H9 (cell line): ENCODE data around the gene MAML1. TPM values are rescaled to one million over a fixed set of nuclear protein-coding genes. Genes with fewer than 3 reads are reported as not detected.
A peak's percentile ranks its signal among the peaks of the same experiment; 100 is the strongest.

Experiments used
- DNase-seq: peaks from one replicate; pipeline ENCODE4 v3.0.0-alpha.2; 2017
- H2AFZ ChIP-seq: one replicate; pipeline ENCODE4 v1.6.1; 2013; ENCODE audit warnings: mild to moderate bottlenecking, low read length, control low read depth, moderate library complexity
- H2AK5ac ChIP-seq: 2 replicates; pipeline ENCODE4 v1.6.1; 2013; ENCODE audit warnings: low read length, control low read depth, mixed read lengths; ENCODE audit not compliant: insufficient read length
- H2BK120ac ChIP-seq: one replicate; pipeline ENCODE4 v1.6.1; 2013; ENCODE audit warnings: low read depth, mild to moderate bottlenecking, low read length, control low read depth, inconsistent platforms; ENCODE audit not compliant: poor library complexity, severe bottlenecking
- H2BK12ac ChIP-seq: 2 replicates; pipeline ENCODE4 v1.6.1; 2013; ENCODE audit warnings: low read length, control low read depth, mixed read lengths, low read depth; ENCODE audit not compliant: insufficient read length
- H2BK15ac ChIP-seq: 2 replicates; pipeline ENCODE4 v1.6.1; 2013; ENCODE audit warnings: low read depth, low read length, control low read depth
- H2BK20ac ChIP-seq: one replicate; pipeline ENCODE4 v1.6.1; 2013; ENCODE audit warnings: low read depth, mild to moderate bottlenecking, low read length, control low read depth, inconsistent platforms; ENCODE audit not compliant: poor library complexity, severe bottlenecking
- H2BK5ac ChIP-seq: 2 replicates; pipeline ENCODE4 v1.6.1; 2013; ENCODE audit warnings: low read length, control low read depth, mixed read lengths; ENCODE audit not compliant: insufficient read length
- H3K14ac ChIP-seq: 2 replicates; pipeline ENCODE4 v1.6.1; 2013; ENCODE audit warnings: low read length, control low read depth; ENCODE audit not compliant: insufficient read depth
- H3K18ac ChIP-seq: 2 replicates; pipeline ENCODE4 v1.6.1; 2013; ENCODE audit warnings: low read depth, mild to moderate bottlenecking, mixed read lengths, low read length, control low read depth; ENCODE audit not compliant: insufficient read length
- H3K23ac ChIP-seq: 2 replicates; pipeline ENCODE4 v1.6.1; 2013; ENCODE audit warnings: low read length, control low read depth, mixed read lengths, low read depth; ENCODE audit not compliant: insufficient read length
- H3K23me2 ChIP-seq: 2 replicates; pipeline ENCODE4 v1.6.1; 2013; ENCODE audit warnings: low read depth, mild to moderate bottlenecking, mixed read lengths, low read length, control low read depth; ENCODE audit not compliant: insufficient read length, poor library complexity, severe bottlenecking
- H3K27ac ChIP-seq: 2 replicates; pipeline ENCODE4 v1.5.1; 2013; ENCODE audit warnings: low read length, control low read depth, mixed read lengths, low read depth; ENCODE audit not compliant: insufficient read length
- H3K27me3 ChIP-seq: 2 replicates; pipeline ENCODE4 v1.6.1; 2013; ENCODE audit warnings: low read length, control low read depth, inconsistent platforms; ENCODE audit not compliant: insufficient read depth
- H3K4ac ChIP-seq: 2 replicates; pipeline ENCODE4 v1.6.1; 2013; ENCODE audit warnings: low read depth, mild to moderate bottlenecking, control low read depth, inconsistent platforms, low read length, moderate library complexity
- H3K4me1 ChIP-seq: 2 replicates; pipeline ENCODE4 v1.6.1; 2013; ENCODE audit warnings: low read length, control low read depth, inconsistent platforms; ENCODE audit not compliant: insufficient read depth
- H3K4me2 ChIP-seq: 2 replicates; pipeline ENCODE4 v1.6.1; 2013; ENCODE audit warnings: low read length, control low read depth, mixed read lengths; ENCODE audit not compliant: insufficient read length, insufficient read depth
- H3K56ac ChIP-seq: 2 replicates; pipeline ENCODE4 v1.6.1; 2013; ENCODE audit warnings: low read depth, mild to moderate bottlenecking, mixed read lengths, low read length, control low read depth; ENCODE audit not compliant: insufficient read length
- H3K79me1 ChIP-seq: 2 replicates; pipeline ENCODE4 v1.6.1; 2013; ENCODE audit warnings: low read depth, mild to moderate bottlenecking, moderate library complexity, low read length, control low read depth, inconsistent platforms; ENCODE audit not compliant: insufficient read depth, poor library complexity, severe bottlenecking
- H3K79me2 ChIP-seq: 2 replicates; pipeline ENCODE4 v1.6.1; 2013; ENCODE audit warnings: low read length, control low read depth, inconsistent platforms; ENCODE audit not compliant: insufficient read depth
- H3K9ac ChIP-seq: 2 replicates; pipeline ENCODE4 v1.6.1; 2013; ENCODE audit warnings: low read length, control low read depth, mixed read lengths; ENCODE audit not compliant: insufficient read length; ENCODE audit errors: extremely low read depth
- H3K9me3 ChIP-seq: one replicate; pipeline ENCODE4 v1.6.1; 2013; ENCODE audit warnings: low read depth, low read length, inconsistent platforms; ENCODE audit not compliant: control insufficient read depth
- H3T11ph ChIP-seq: one replicate; pipeline ENCODE4 v1.6.1; 2013; ENCODE audit warnings: mild to moderate bottlenecking, low read length, control low read depth, inconsistent platforms
- H4K20me1 ChIP-seq: one replicate; pipeline ENCODE4 v1.6.1; 2013; ENCODE audit not compliant: control insufficient read depth, insufficient read length, insufficient read depth
- H4K5ac ChIP-seq: 2 replicates; pipeline ENCODE4 v1.6.1; 2013; ENCODE audit warnings: low read depth, mild to moderate bottlenecking, mixed read lengths, low read length, control low read depth; ENCODE audit not compliant: insufficient read length
- H4K8ac ChIP-seq: replicated peaks from 2 replicates; pipeline ENCODE4 v1.6.1; 2013; ENCODE audit warnings: low read length, control low read depth, mixed read lengths, low read depth; ENCODE audit not compliant: insufficient read length
- H4K91ac ChIP-seq: 2 replicates; pipeline ENCODE4 v1.6.1; 2013; ENCODE audit warnings: low read depth, mild to moderate bottlenecking, moderate library complexity, mixed read lengths, low read length, control low read depth; ENCODE audit not compliant: insufficient read length
- H3K27ac Mint-ChIP-seq, 3 experiments: 2 replicates in 2 of 3; 3 replicates in 1 of 3; pipeline ENCODE4 v1.8.0; 2020 to 2021; ENCODE audit warnings: mixed read lengths in 3 of 3, mild to moderate bottlenecking in 1 of 3, moderate library complexity in 1 of 3
- H3K27me3 Mint-ChIP-seq: 2 replicates; pipeline ENCODE4 v1.8.0; 2021; ENCODE audit warnings: low read depth, mild to moderate bottlenecking, moderate library complexity, mixed read lengths
- H3K36me3 Mint-ChIP-seq, 3 experiments: 2 replicates in 2 of 3; 3 replicates in 1 of 3; pipeline ENCODE4 v1.8.0; 2020 to 2021; ENCODE audit warnings: low read depth in 3 of 3, mixed read lengths in 3 of 3; ENCODE audit not compliant: insufficient read depth in 1 of 3
- H3K4me1 Mint-ChIP-seq, 2 experiments: 2 replicates each; pipeline ENCODE4 v1.8.0; 2020; ENCODE audit warnings: mixed read lengths in 2 of 2
- H3K4me3 Mint-ChIP-seq, 2 experiments: 2 replicates in 1 of 2; 3 replicates in 1 of 2; pipeline ENCODE4 v1.8.0; 2020 to 2021; ENCODE audit warnings: mild to moderate bottlenecking in 2 of 2, mixed read lengths in 2 of 2, moderate library complexity in 1 of 2
- H3K9me3 Mint-ChIP-seq, 2 experiments: 2 replicates in 1 of 2; 3 replicates in 1 of 2; pipeline ENCODE4 v1.8.0; 2020; ENCODE audit warnings: mild to moderate bottlenecking in 2 of 2, mixed read lengths in 2 of 2, moderate library complexity in 1 of 2
- WGBS: extraction: QIAGEN DNeasy Blood & Tissue Kit; methylation state at CpG from one replicate; pipeline ENCODE4 v1.1.7; 2013; ENCODE audit warnings: missing lambda C conversion rate, low lambda C conversion rate, mixed read lengths; ENCODE audit not compliant: insufficient read length; ENCODE audit errors: extremely low coverage; 5-methylcytosine and 5-hydroxymethylcytosine counted together
- total RNA-seq: library from RNA; stranded (reverse); gene quantifications from 2 replicates; pipeline ENCODE4 v1.2.1, GENCODE V29; 2021
- TF ChIP-seq, protein P1 (sequence below): fragments of 200-600 bp; sonication (generic); conservative IDR thresholded peaks from 3 replicates; pipeline ENCODE4 v1.8.0; 2021; ENCODE audit warnings: antibody characterized with exemption, mild to moderate bottlenecking

MAML1 gene
- total RNA-seq, 1 experiment from 2014 or later = 50.8 TPM

DNA sequence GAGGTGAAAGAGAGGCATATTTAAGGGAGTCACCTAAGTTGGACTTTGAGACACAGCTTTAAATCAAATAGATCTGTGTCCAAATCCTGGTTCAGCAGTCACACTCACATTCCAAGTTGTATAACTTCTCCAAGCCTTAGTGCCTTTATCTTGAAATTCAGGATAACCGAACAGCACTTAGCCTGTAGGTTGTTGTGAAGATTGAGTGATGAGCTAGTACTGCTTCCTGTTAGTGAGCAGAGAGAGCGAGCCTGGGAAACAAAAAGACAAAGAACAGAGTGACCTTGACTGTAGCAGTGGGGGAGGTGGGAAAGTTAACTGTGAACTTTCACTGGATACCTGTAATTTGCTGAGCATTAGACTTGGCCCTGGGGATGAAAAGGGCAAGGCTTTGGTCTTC, 22.4 kb downstream of the MAML1 start:
- H3K23me2 ChIP-seq = no peaks in the 10 kb centered on the region
- WGBS = no CpG with 5 or more reads among the region's 2 CpGs
- no peak overlapping the region for H3K4ac ChIP-seq
- Mint-ChIP-seq H3K27me3 (no peaks in the 10 kb centered on the region), H3K36me3 (peaks cover 3 to 12% (median 11%) of the 10 kb centered on the region in 3 experiments; a peak in 6 of 7 replicates), H3K4me1 (peaks cover 29 to 34% of the 10 kb centered on the region in 2 experiments), H3K4me3 (no peak overlapping the region), H3K9me3 (no peaks in the 10 kb centered on the region), H3K27ac (peak overlapping the region in 2 of 3 experiments; percentile 63 to 89; a peak in 5 of 7 replicates)
- no peak overlapping the region for H2BK5ac ChIP-seq
- H3K23ac ChIP-seq = no peak overlapping the region
- DNase-seq = no peak
- no peaks in the 10 kb centered on the region for H3K27me3 ChIP-seq
- H3T11ph ChIP-seq = no peak overlapping the region
- no peak overlapping the region for H2AFZ ChIP-seq
- TF ChIP-seq, protein P1, sequence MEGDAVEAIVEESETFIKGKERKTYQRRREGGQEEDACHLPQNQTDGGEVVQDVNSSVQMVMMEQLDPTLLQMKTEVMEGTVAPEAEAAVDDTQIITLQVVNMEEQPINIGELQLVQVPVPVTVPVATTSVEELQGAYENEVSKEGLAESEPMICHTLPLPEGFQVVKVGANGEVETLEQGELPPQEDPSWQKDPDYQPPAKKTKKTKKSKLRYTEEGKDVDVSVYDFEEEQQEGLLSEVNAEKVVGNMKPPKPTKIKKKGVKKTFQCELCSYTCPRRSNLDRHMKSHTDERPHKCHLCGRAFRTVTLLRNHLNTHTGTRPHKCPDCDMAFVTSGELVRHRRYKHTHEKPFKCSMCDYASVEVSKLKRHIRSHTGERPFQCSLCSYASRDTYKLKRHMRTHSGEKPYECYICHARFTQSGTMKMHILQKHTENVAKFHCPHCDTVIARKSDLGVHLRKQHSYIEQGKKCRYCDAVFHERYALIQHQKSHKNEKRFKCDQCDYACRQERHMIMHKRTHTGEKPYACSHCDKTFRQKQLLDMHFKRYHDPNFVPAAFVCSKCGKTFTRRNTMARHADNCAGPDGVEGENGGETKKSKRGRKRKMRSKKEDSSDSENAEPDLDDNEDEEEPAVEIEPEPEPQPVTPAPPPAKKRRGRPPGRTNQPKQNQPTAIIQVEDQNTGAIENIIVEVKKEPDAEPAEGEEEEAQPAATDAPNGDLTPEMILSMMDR = no peak
- no peak overlapping the region for H4K5ac ChIP-seq
- no peak overlapping the region for H2BK15ac ChIP-seq
- H3K4me1 ChIP-seq = peaks cover 9% of the 10 kb centered on the region; the same call in 1 of the 2 replicates
- H4K8ac ChIP-seq = no peak overlapping the region
- H4K91ac ChIP-seq = no peak overlapping the region
- no peaks in the 10 kb centered on the region for H3K9me3 ChIP-seq
- H3K14ac ChIP-seq = no peak overlapping the region
- peak overlapping the region; percentile 49 for H3K27ac ChIP-seq
- H3K9ac ChIP-seq = no peak overlapping the region
- no peak overlapping the region for H2BK20ac ChIP-seq
- peaks cover 3% of the 10 kb centered on the region for H3K79me1 ChIP-seq
- H3K56ac ChIP-seq = no peak overlapping the region
- no peak overlapping the region for H2BK120ac ChIP-seq
- H4K20me1 ChIP-seq = no peaks in the 10 kb centered on the region
- H2BK12ac ChIP-seq = no peak overlapping the region
- H2AK5ac ChIP-seq = no peak overlapping the region
- H3K79me2 ChIP-seq = peaks cover 22% of the 10 kb centered on the region; the same call in 1 of the 2 replicates
- peak overlapping the region; percentile 5 for H3K4me2 ChIP-seq
- H3K18ac ChIP-seq = no peak overlapping the region
